ENCODE results near the gene CYSRT1. TPM values are rescaled to one million over a fixed set of nuclear protein-coding genes. Genes with fewer than 3 reads are reported as not detected.

The CYSRT1 gene
- total and polyA plus RNA-seq, 2 experiments from 2014 or later: 0.43 to 0.75 TPM

- H3K36me3 ChIP-seq (ENCODE audit: low read depth): no peaks in the 10 kb centered on the region; the same call in 1 of the 2 replicates
- H3K9ac ChIP-seq: no peak overlapping the region
- H3K27ac ChIP-seq: no peak overlapping the region
- in situ Hi-C loops (cut with MboI): no loop called here
- WGBS, 2 experiments (ENCODE audit: low coverage in 1 of 2, low lambda C conversion rate in 2 of 2, missing lambda C conversion rate in 2 of 2): 94 to 95% methylated on average over 18 to 22 of the region's 22 CpGs
- H3K9me2 ChIP-seq (ENCODE audit: insufficient read depth): no peaks in the 10 kb centered on the region
- no peak overlapping the region for H2AFZ ChIP-seq
- H3K4me1 ChIP-seq (ENCODE audit: insufficient read depth): 0 out of 2 replicates have a peak, but pooled peaks cover 2% of the 10 kb centered on the region
- peaks cover 4% of the 10 kb centered on the region; the same call in 1 of the 2 replicates for H3F3A ChIP-seq (ENCODE audit: insufficient read depth)
- H3K79me2 ChIP-seq (ENCODE audit: insufficient read depth): peaks cover 15% of the 10 kb centered on the region
- no peaks in the 10 kb centered on the region for H4K20me1 ChIP-seq (ENCODE audit: insufficient read depth)
- no peaks in the 10 kb centered on the region for H3K27me3 ChIP-seq (replicated peaks; ENCODE audit: insufficient read depth)
- DNase-seq: no peak
- no peaks in the 10 kb centered on the region for H3K9me3 ChIP-seq (ENCODE audit: low read depth)
- H3K4me2 ChIP-seq (ENCODE audit: unreplicated experiment): no peak overlapping the region
- no peak overlapping the region for H3K4me3 ChIP-seq
- no peak for TF ChIP-seq EZH2phosphoT487 (IDR thresholded peaks at IDR 0.05; ENCODE audit: insufficient read depth, low read depth)
- TF ChIP-seq EZH2 (IDR thresholded peaks at IDR 0.05; ENCODE audit: insufficient read depth, poor library complexity, severe bottlenecking): no peak
Measured at GRCh38 chr9:137181680-137182079, 43.3 kb upstream of the CYSRT1 start.

GRCh38 chr9:137182836-137183235 lies 42.1 kb upstream of the CYSRT1 start:
- peaks cover 27% of the 10 kb centered on the region for H3K79me2 ChIP-seq (ENCODE audit: insufficient read depth)
- H2AFZ ChIP-seq: no peak overlapping the region
- in situ Hi-C loops (cut with MboI): no loop called here
- 88 to 90% methylated on average over 17 of the region's 17 CpGs for WGBS, 2 experiments (ENCODE audit: low coverage in 1 of 2, low lambda C conversion rate in 2 of 2, missing lambda C conversion rate in 2 of 2)
- no peaks in the 10 kb centered on the region; the same call in 1 of the 2 replicates for H3K36me3 ChIP-seq (ENCODE audit: low read depth)
- no peak for TF ChIP-seq EZH2phosphoT487 (IDR thresholded peaks at IDR 0.05; ENCODE audit: insufficient read depth, low read depth)
- TF ChIP-seq EZH2 (IDR thresholded peaks at IDR 0.05; ENCODE audit: insufficient read depth, poor library complexity, severe bottlenecking): no peak
- no peak overlapping the region for H3K4me3 ChIP-seq
- no peak overlapping the region for H3K4me2 ChIP-seq (ENCODE audit: unreplicated experiment)
- H3K27me3 ChIP-seq (replicated peaks; ENCODE audit: insufficient read depth): no peaks in the 10 kb centered on the region
- no peak overlapping the region for H3K9ac ChIP-seq
- DNase-seq: no peak
- H3K27ac ChIP-seq: no peak overlapping the region
- H3F3A ChIP-seq (ENCODE audit: insufficient read depth): no peaks in the 10 kb centered on the region
- peaks cover 9% of the 10 kb centered on the region; the same call in 1 of the 2 replicates for H3K4me1 ChIP-seq (ENCODE audit: insufficient read depth)
- no peaks in the 10 kb centered on the region for H4K20me1 ChIP-seq (ENCODE audit: insufficient read depth)
- H3K9me3 ChIP-seq (ENCODE audit: low read depth): no peaks in the 10 kb centered on the region
- H3K9me2 ChIP-seq (ENCODE audit: insufficient read depth): no peaks in the 10 kb centered on the region

DNA sequence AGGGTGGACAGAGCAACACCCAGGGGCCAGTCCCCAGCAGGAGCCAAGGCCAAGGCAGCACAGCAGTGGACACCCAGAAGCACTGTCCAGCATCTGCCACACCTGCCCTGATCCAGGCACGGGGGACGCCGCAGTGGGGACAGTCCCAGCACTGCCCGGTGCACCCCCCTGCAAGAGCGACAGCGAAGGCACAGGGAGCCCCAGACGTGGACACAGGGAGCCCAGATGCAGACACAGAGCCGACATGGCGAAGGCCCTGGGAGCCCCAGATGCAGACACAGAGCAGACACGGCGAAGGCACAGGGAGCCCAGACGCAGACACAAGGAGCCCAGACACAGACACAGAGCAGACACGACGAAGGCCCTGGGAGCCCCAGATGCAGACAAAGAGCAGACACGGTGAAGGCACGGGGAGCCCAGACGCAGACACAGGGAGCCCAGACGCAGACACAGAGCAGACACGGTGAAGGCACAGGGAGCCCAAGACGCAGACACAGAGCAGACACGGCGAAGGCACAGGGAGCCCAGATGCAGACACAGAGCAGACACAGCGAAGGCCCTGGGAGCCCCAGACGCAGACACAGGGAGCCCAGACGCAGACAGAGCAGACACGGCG lies 40.9 kb upstream of the CYSRT1 start:
- no peak for DNase-seq
- Histone ChIP-seq H4K20me1 (ENCODE audit: insufficient read depth) (no peaks in the 10 kb centered on the region), H3K4me1 (ENCODE audit: insufficient read depth) (peaks cover 9% of the 10 kb centered on the region; the same call in 1 of the 2 replicates), H2AFZ (no peak overlapping the region), H3K79me2 (ENCODE audit: insufficient read depth) (peaks cover 31% of the 10 kb centered on the region), H3F3A (ENCODE audit: insufficient read depth) (no peaks in the 10 kb centered on the region), H3K4me3 (no peak overlapping the region), H3K9me3 (ENCODE audit: low read depth) (no peaks in the 10 kb centered on the region), H3K27me3 (replicated peaks; ENCODE audit: insufficient read depth) (no peaks in the 10 kb centered on the region), H3K27ac (no peak overlapping the region), H3K36me3 (ENCODE audit: low read depth) (no peaks in the 10 kb centered on the region; the same call in 1 of the 2 replicates), H3K9me2 (ENCODE audit: insufficient read depth) (no peaks in the 10 kb centered on the region), H3K9ac (no peak overlapping the region), H3K4me2 (ENCODE audit: unreplicated experiment) (no peak overlapping the region)
- in situ Hi-C loops (cut with MboI): no loop called here
- 90 to 93% methylated on average over 26 of the region's 27 CpGs for WGBS, 2 experiments (ENCODE audit: low coverage in 1 of 2, low lambda C conversion rate in 2 of 2, missing lambda C conversion rate in 2 of 2)
- TF ChIP-seq EZH2phosphoT487 (IDR thresholded peaks at IDR 0.05; ENCODE audit: insufficient read depth, low read depth): no peak
- no peak for TF ChIP-seq EZH2 (IDR thresholded peaks at IDR 0.05; ENCODE audit: insufficient read depth, poor library complexity, severe bottlenecking)

- Histone ChIP-seq H3K79me2 (ENCODE audit: insufficient read depth) (peaks cover 39% of the 10 kb centered on the region), H3K4me2 (ENCODE audit: unreplicated experiment) (no peak overlapping the region), H3K9me3 (ENCODE audit: low read depth) (no peaks in the 10 kb centered on the region), H3K27me3 (replicated peaks; ENCODE audit: insufficient read depth) (no peaks in the 10 kb centered on the region), H3K4me3 (no peak overlapping the region), H4K20me1 (ENCODE audit: insufficient read depth) (no peaks in the 10 kb centered on the region), H3K36me3 (ENCODE audit: low read depth) (no peaks in the 10 kb centered on the region; the same call in 1 of the 2 replicates), H2AFZ (no peak overlapping the region), H3K27ac (no peak overlapping the region), H3K9me2 (ENCODE audit: insufficient read depth) (no peaks in the 10 kb centered on the region), H3F3A (ENCODE audit: insufficient read depth) (peaks cover 9% of the 10 kb centered on the region), H3K9ac (no peak overlapping the region), H3K4me1 (ENCODE audit: insufficient read depth) (peaks cover 15% of the 10 kb centered on the region)
- DNase-seq: no peak
- in situ Hi-C loops (cut with MboI): no loop called here
- WGBS, 2 experiments (ENCODE audit: low coverage in 1 of 2, low lambda C conversion rate in 2 of 2, missing lambda C conversion rate in 2 of 2): 88 to 90% methylated on average over 40 to 47 of the region's 48 CpGs
- no peak for TF ChIP-seq EZH2 (IDR thresholded peaks at IDR 0.05; ENCODE audit: insufficient read depth, poor library complexity, severe bottlenecking)
- TF ChIP-seq EZH2phosphoT487 (IDR thresholded peaks at IDR 0.05; ENCODE audit: insufficient read depth, low read depth): no peak
Measured at GRCh38 chr9:137184881-137185660, 39.9 kb upstream of the CYSRT1 start.

Data from GM23248 (cell line).